Tibial nerve (tissue), 4 donors: Measurements from ENCODE around the gene UBE4A. TPM values are rescaled to one million over a fixed set of nuclear protein-coding genes. Genes with fewer than 3 reads are reported as not detected.

Experiments used
- DNase-seq, 2 donors: peaks; one replicate each; pipeline ENCODE4 v3.0.0-alpha.2; 2019; ENCODE audit warnings: low spot score in 2 of 2
- H3K27ac ChIP-seq, 4 donors: fragments of 200-600 bp; sonication (generic) in 3 of 4; one replicate each; pipeline ENCODE4 v1.5.1; 2017 to 2019; ENCODE audit warnings: mild to moderate bottlenecking in 1 of 4
- H3K27me3 ChIP-seq, 2 donors: fragments of 200-600 bp; sonication (generic) in 1 of 2; one replicate each; pipeline versions ENCODE4 v1.5.1 to v1.6.0; 2017 to 2019
- H3K36me3 ChIP-seq, 3 donors: fragments of 200-600 bp; sonication (generic); one replicate each; pipeline ENCODE4 v1.5.1; 2018 to 2019
- H3K4me1 ChIP-seq, 4 donors: fragments of 200-600 bp; sonication (generic) in 3 of 4; one replicate each; pipeline ENCODE4 v1.5.1; 2017 to 2019
- H3K4me3 ChIP-seq, 4 donors: fragments of 200-600 bp; sonication (generic) in 3 of 4; one replicate each; pipeline ENCODE4 v1.5.1; 2017 to 2019; ENCODE audit warnings: mild to moderate bottlenecking in 1 of 4, moderate library complexity in 1 of 4
- H3K9me3 ChIP-seq, 4 donors: fragments of 200-600 bp; sonication (generic) in 3 of 4; one replicate each; pipeline ENCODE4 v1.5.1; 2017 to 2019
- CTCF ChIP-seq, 5 experiments: fragments of 200-600 bp in 3 of 5; fragments of 450-650 bp in 2 of 5; sonication (generic) in 3 of 5; IDR thresholded peaks; one replicate each; pipeline ENCODE4 v1.5.1; 2016 to 2019; ENCODE audit warnings: antibody characterized with exemption in 5 of 5, mild to moderate bottlenecking in 3 of 5, moderate library complexity in 2 of 5
- EP300 ChIP-seq, 2 donors: sonication (generic); formaldehyde crosslinking; IDR thresholded peaks; one replicate each; pipeline ENCODE4 v1.6.1; 2017; ENCODE audit warnings: antibody characterized with exemption in 2 of 2, mild to moderate bottlenecking in 1 of 2
- POLR2A ChIP-seq, 2 donors: fragments of 450-650 bp; IDR thresholded peaks; one replicate each; pipeline ENCODE4 v1.6.1; 2017; ENCODE audit warnings: antibody characterized with exemption in 2 of 2, mild to moderate bottlenecking in 2 of 2, moderate library complexity in 2 of 2
- WGBS, 2 donors: methylation state at CpG; one replicate each; pipeline ENCODE4 v1.1.5; 2018; 5-methylcytosine and 5-hydroxymethylcytosine counted together
- total RNA-seq, 4 donors: library from RNA; depleted of rRNA; stranded (reverse); fragments of >200 nt; gene quantifications; one replicate each; pipeline ENCODE4 v1.1.0, GENCODE V29; 2016

Gene UBE4A
- total RNA-seq, 4 donors from 2014 or later, result 38.4 to 48.5 (median 41.4) TPM

- no peak for DNase-seq
- Histone ChIP-seq H3K4me1 (no peaks in the 10 kb centered on the region), H3K27ac (no peak overlapping the region), H3K36me3 (no peaks in the 10 kb centered on the region), H3K9me3 (peaks cover 0 to 5% (median 0%) of the 10 kb centered on the region in 4 donors), H3K27me3 (no peaks in the 10 kb centered on the region), H3K4me3 (no peak overlapping the region)
- TF ChIP-seq POLR2A (IDR thresholded peaks at IDR 0.05) (no peak), CTCF (IDR thresholded peaks at IDR 0.05) (no peak), EP300 (IDR thresholded peaks at IDR 0.05) (no peak)
These were observed 30.7 kb upstream of the UBE4A start for GRCh38 chr11:118328745-118329144.

DNA sequence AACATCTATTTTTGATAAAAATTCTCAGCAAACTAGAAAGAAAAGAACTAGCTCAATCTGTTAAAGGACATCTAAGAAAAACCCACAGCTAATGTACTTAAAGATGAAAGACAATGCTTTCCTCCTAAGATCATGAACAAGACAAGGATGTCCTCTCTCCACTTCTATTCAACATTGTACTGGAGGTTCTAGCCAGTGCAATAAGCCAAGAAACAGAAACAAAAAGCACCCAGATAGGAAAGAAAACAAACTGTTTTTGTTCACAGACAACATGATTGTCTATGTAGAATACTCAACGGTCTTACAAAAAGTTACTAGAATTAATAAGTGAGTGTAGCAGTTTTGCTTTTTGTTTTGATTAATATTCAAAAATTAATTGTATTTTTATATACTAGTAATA is 24.7 kb upstream of the UBE4A start:
- no peak overlapping the region for H3K4me3 ChIP-seq
- peaks cover 0 to 9% of the 10 kb centered on the region in 2 donors for H3K27me3 ChIP-seq
- H3K4me1 ChIP-seq, result no peaks in the 10 kb centered on the region
- peaks cover 0 to under 1% (median 0%) of the 10 kb centered on the region in 4 donors for H3K9me3 ChIP-seq
- TF ChIP-seq CTCF (IDR thresholded peaks at IDR 0.05) (no peak), EP300 (IDR thresholded peaks at IDR 0.05) (no peak), POLR2A (IDR thresholded peaks at IDR 0.05) (no peak)
- H3K27ac ChIP-seq, result no peak overlapping the region
- no peaks in the 10 kb centered on the region for H3K36me3 ChIP-seq
- WGBS, 2 donors, result 52% methylated on average over 1 of the region's 1 CpG
- DNase-seq, result no peak

DNA sequence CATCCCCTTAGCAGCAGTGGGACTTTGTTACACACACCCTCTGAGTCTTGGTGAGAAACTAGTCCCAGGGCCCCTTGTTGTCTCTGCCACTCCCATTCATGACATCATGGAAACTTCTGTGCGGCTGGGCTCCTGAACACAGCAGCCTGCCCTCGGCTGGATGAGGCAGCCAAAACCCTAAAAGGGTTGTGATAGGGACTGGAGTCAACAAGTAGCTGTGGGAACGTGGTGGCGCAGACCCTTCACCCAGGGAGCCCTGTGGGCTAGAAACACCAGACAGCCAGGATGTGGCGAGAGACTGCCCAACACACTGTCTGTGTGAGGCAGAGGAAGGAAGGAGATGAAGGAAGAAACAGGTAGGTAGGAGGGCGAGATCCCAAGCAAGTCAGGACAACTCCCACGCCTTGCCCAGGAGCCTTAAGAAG is 20.8 kb upstream of the UBE4A start:
- Histone ChIP-seq H3K36me3 (no peaks in the 10 kb centered on the region), H3K4me1 (no peaks in the 10 kb centered on the region), H3K4me3 (no peak overlapping the region), H3K27ac (peak overlapping the region in 1 of 4 donors; percentile 59), H3K9me3 (no peaks in the 10 kb centered on the region), H3K27me3 (peaks cover 0 to 14% of the 10 kb centered on the region in 2 donors)
- 62 to 63% methylated on average over 7 of the region's 7 CpGs for WGBS, 2 donors
- TF ChIP-seq POLR2A (IDR thresholded peaks at IDR 0.05) (no peak), CTCF (IDR thresholded peaks at IDR 0.05) (no peak), EP300 (IDR thresholded peaks at IDR 0.05) (no peak)
- no peak for DNase-seq

GRCh38 chr11:118339281-118339961 is 20.0 kb upstream of the UBE4A start:
- Histone ChIP-seq H3K27me3 (peaks cover 0 to 14% of the 10 kb centered on the region in 2 donors), H3K36me3 (no peaks in the 10 kb centered on the region), H3K9me3 (no peaks in the 10 kb centered on the region), H3K4me3 (no peak overlapping the region), H3K4me1 (no peaks in the 10 kb centered on the region), H3K27ac (peak overlapping the region in 1 of 4 donors; percentile 23)
- TF ChIP-seq POLR2A (IDR thresholded peaks at IDR 0.05) (no peak), EP300 (IDR thresholded peaks at IDR 0.05) (no peak), CTCF (IDR thresholded peaks at IDR 0.05) (no peak)
- WGBS, 2 donors, result 69 to 79% methylated on average over 5 of the region's 5 CpGs
- no peak for DNase-seq

DNA sequence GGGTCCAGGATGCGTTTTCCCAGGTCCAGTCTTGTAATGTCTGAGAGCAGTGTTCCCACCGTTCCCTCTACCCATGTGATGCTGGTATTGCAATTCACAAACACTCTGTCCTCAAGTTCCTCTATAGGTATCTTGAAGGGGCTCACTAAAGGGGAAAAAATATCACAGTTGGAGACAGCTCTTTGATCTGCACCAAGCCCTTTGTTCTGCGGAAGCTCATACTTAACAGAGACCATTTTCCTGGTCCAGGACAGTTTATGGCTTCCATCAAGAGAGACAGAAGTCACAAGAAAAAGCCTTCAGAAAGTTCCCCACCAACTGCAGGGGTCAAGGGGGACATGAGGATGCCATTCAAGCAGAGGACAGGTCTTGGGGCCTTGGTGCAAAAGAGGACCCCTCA is 19.0 kb upstream of the UBE4A start:
- no peaks in the 10 kb centered on the region for H3K36me3 ChIP-seq
- DNase-seq, result no peak
- no peaks in the 10 kb centered on the region for H3K4me1 ChIP-seq
- 81 to 86% methylated on average over 3 of the region's 3 CpGs for WGBS, 2 donors
- H3K27ac ChIP-seq, result no peak overlapping the region
- H3K4me3 ChIP-seq, result no peak overlapping the region
- H3K27me3 ChIP-seq, result peaks cover 0 to 14% of the 10 kb centered on the region in 2 donors
- H3K9me3 ChIP-seq, result no peaks in the 10 kb centered on the region
- no peak for TF ChIP-seq POLR2A (IDR thresholded peaks at IDR 0.05)
- no peak for TF ChIP-seq EP300 (IDR thresholded peaks at IDR 0.05)
- no peak for TF ChIP-seq CTCF (IDR thresholded peaks at IDR 0.05)
